NCI-H2196 treated with DMSO at 0.1 percent for 48 hours (cell line): ENCODE measurements around the gene GUCA2B.

Experiments used
- DNase-seq: peaks from one replicate; lab custom pipeline; 2025; ENCODE audit not compliant: unreplicated experiment; lab: John Stamatoyannopoulos, UW

The GUCA2B gene

DNA sequence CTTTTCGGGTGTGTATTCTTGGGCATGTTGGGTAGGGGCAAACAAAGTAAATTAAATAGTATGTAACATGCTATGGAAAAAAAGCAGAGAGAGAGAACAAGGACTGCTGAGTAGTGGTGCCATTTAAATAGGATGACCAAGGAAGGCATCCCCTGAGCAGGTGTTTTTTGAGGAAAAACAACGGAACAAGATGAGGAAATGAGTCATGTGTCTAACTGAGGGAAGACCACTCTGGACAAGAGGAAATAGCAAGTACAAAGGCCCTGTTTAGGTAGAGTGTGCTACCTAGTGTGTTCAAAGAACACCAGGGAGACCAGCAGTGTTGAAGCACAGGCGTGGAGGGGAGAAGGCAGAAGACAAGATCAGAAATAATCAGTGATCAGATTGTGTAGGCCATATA is 31.4 kb downstream of the GUCA2B start:
- DNase-seq = no peak

- DNase-seq = no peak
Observed at GRCh38 chr1:42186152-42186551, 32.9 kb downstream of the GUCA2B start.

GRCh38 chr1:42189931-42190853 is 37.0 kb downstream of the GUCA2B start:
- DNase-seq = no peak

DNA sequence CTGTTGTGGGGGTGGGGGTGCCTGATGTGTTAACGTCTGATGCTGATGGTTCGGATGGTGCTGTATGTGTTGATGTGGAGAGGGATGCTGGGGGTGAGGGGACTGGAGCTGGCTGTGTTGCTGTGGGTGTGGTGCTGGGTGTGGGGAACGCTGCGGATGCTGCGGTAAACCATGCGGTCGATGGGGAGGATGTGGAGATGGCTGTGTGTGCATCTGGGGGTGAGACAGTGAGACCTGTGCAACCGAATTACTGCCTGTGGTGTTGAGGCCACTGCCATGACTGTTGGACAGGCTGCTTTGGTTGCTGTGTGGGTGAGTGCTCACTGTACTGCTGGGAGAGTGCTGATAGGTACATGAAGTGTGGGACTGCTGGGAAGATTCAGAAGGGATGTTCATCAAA is 38.1 kb downstream of the GUCA2B start:
- no peak for DNase-seq

GRCh38 chr1:42192106-42192505 is 38.9 kb downstream of the GUCA2B start:
- no peak for DNase-seq

DNA sequence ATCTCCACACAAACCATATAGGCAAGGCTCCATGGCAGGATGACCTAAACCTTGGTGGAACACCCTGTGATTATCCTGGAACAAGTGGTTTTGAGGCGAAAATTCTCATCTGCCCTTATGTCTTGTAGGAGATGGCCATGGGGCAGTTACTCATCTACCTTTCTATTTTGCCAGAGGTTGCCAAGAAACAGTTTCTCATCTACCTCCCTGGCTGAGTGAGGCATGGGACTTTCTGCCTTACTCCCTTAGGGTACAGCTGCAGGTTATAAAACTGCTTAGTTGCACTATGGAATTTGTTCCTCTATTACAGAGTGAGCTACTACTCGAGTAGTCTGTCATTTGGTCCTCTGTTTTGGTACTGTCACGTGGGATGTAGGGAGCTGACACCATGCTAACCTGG is 42.6 kb downstream of the GUCA2B start:
- no peak for DNase-seq

DNA sequence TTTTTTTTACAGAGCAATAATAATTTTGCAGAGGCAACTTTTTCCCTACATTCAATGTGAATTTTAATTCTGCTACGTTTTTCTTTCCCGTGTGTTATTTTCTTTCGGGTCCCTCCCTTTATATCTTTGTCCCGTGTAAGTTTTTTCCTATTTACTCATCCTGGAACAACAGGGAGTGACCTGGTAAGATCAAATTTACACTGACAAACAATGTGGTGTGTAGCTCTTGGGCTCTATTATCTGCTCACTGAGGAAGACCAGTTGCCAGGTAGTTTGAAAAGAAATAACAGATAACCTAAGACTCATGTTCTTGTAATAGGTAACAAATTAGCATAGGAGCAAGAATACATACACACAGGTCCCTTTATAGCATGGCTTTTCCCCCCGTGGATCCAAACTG is 45.0 kb downstream of the GUCA2B start:
- DNase-seq = no peak

GRCh38 chr1:42201986-42202385 is 48.8 kb downstream of the GUCA2B start:
- DNase-seq = no peak
